Measurements from ENCODE around the gene IL20RA. TPM values are rescaled to one million over a fixed set of nuclear protein-coding genes. Genes with fewer than 3 reads are reported as not detected.

IL20RA gene
- total and polyA plus RNA-seq, 2 donors (not counting 3 experiments of a cell fraction or from before 2014, with no cell fraction given), result not detected

DNA sequence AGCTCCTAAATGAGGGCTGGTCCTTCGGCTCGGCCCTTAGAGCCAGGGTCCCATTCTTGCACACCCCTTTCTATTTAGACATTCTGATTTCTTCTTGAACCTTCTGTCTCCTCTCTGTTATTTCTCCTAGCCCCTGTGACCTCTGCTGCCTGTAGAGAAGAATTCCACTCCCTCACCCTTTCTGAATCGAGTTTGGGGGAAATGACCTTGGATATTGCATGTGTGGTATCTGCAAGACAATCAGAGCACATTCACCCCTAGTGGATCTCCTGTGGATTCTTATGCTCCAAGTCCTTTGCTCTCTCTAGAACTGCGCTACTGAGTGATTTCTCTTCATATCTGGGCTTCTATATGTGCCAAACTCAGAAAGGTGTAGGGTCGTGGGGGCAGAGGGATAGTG, 67.7 kb downstream of the IL20RA start:
- ChIA-PET POLR2A (no interaction called here), CTCF (no interaction called here)
- DNase-seq (ENCODE audit: low read depth, low spot score) (no peak), FAIRE-seq (no peak)
- H3K79me2 ChIP-seq (ENCODE audit: control insufficient read depth, insufficient read depth, low read length), result no peaks in the 10 kb centered on the region
- peaks cover 0 to 2% of the 10 kb centered on the region in 2 experiments for H3K27me3 ChIP-seq (ENCODE audit: control insufficient read depth in 2 of 2, insufficient read depth in 2 of 2, low read length in 2 of 2)
- TF ChIP-seq EZH2 (IDR thresholded peaks at IDR 0.05; ENCODE audit: borderline replicate concordance, low read depth, low read length, severe bottlenecking) (no peak), FOS (IDR thresholded peaks at IDR 0.05; ENCODE audit: borderline replicate concordance, insufficient read depth, low read length) (no peak), MYC (IDR thresholded peaks at IDR 0.05; ENCODE audit: low read depth, low read length) (no peak)
- H3K9me3 ChIP-seq (replicated peaks; ENCODE audit: control insufficient read depth, insufficient read depth, low read length), result no peaks in the 10 kb centered on the region
- H2AFZ ChIP-seq (ENCODE audit: low read depth, low read length), result no peak overlapping the region
- dilution Hi-C loops (cut with MboI; ENCODE audit: extremely low pct_ligation_motif_present, low sequenced_read_pairs) (no loop called here), intact Hi-C loops (cut with micrococcal nuclease) (no loop called here)
- H3K4me2 ChIP-seq (ENCODE audit: insufficient read depth, low read length), result no peak overlapping the region
- H3K27ac ChIP-seq (ENCODE audit: insufficient read depth, low read depth, low read length), result no peak overlapping the region
- no peak overlapping the region for H3K4me3 ChIP-seq (replicated peaks in 1 of 3; ENCODE audit: insufficient read depth in 1 of 3, low read depth in 1 of 3, low read length in 3 of 3)
- no peaks in the 10 kb centered on the region for H4K20me1 ChIP-seq (replicated peaks; ENCODE audit: control insufficient read depth, extremely low read depth, insufficient read depth, low read length)
- H3K36me3 ChIP-seq (ENCODE audit: control insufficient read depth in 2 of 2, extremely low read depth in 1 of 2, insufficient read depth in 2 of 2, low read length in 2 of 2), result no peaks in the 10 kb centered on the region
- no peaks in the 10 kb centered on the region for H3K4me1 ChIP-seq (ENCODE audit: control insufficient read depth, extremely low read depth, insufficient read depth, low read length)
- H3K9ac ChIP-seq (replicated peaks; ENCODE audit: extremely low read depth, insufficient read depth, low read length), result no peak overlapping the region
- H3K9me1 ChIP-seq (replicated peaks; ENCODE audit: control insufficient read depth, extremely low read depth, insufficient read depth, low read length), result no peaks in the 10 kb centered on the region
- no TSS peak for BruUV-seq (replicated peaks)

DNA sequence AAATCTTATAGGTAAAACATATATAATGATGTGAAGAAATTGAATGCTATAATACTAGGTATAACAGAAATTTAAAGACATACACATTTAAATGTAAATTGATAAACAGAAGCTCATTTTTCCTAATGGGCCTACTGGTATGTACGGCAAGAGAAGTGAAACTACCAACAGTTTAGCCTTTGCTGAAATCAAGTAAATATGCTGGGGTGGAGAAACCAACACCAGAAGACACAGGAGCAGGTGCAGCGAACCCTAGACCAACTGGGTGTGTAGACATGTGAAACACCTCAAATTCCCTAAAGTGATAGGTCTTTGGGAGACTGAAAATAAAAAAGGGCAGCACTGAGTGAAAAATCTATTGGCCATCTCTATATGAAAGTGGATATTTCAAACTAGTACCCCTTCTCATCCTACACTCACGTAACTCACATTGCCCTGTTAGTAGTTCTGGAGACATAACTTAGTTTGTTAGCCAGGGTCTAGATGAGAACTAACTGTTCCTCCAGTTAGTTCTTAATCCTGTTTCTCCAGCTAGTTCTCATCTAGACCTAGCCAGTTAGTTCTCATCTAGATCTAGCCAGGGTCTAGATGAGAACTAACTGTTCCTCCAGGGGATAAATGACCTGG, 69.6 kb downstream of the IL20RA start:
- H3K9ac ChIP-seq (replicated peaks; ENCODE audit: extremely low read depth, insufficient read depth, low read length), result no peak overlapping the region
- H3K4me2 ChIP-seq (ENCODE audit: insufficient read depth, low read length), result no peak overlapping the region
- intact Hi-C loops (cut with micrococcal nuclease), result no loop called here
- peaks cover 0 to 2% of the 10 kb centered on the region in 2 experiments for H3K27me3 ChIP-seq (ENCODE audit: control insufficient read depth in 2 of 2, insufficient read depth in 2 of 2, low read length in 2 of 2)
- no peaks in the 10 kb centered on the region for H3K4me1 ChIP-seq (ENCODE audit: control insufficient read depth, extremely low read depth, insufficient read depth, low read length)
- H3K27ac ChIP-seq (ENCODE audit: insufficient read depth, low read depth, low read length), result no peak overlapping the region
- H3K9me3 ChIP-seq (replicated peaks; ENCODE audit: control insufficient read depth, insufficient read depth, low read length), result no peaks in the 10 kb centered on the region
- CTCF ChIA-PET, result no interaction called here
- TF ChIP-seq FOS (IDR thresholded peaks at IDR 0.05; ENCODE audit: borderline replicate concordance, insufficient read depth, low read length) (no peak), GATA2 (IDR thresholded peaks at IDR 0.05; ENCODE audit: insufficient read depth, insufficient read length, low read depth, low read length) (no peak), POLR2A (IDR thresholded peaks at IDR 0.05; ENCODE audit: low read depth, low read length) (no peak), POLR2AphosphoS5 (IDR thresholded peaks at IDR 0.05; ENCODE audit: insufficient read depth, low read depth, low read length) (no peak), JUN (IDR thresholded peaks at IDR 0.05; ENCODE audit: borderline replicate concordance, insufficient read depth, insufficient read length, low read depth) (no peak), MYC (IDR thresholded peaks at IDR 0.05; ENCODE audit: low read depth, low read length) (no peak), EZH2 (IDR thresholded peaks at IDR 0.05; ENCODE audit: borderline replicate concordance, low read depth, low read length, severe bottlenecking) (no peak)
- TF ChIP-seq, protein P1, sequence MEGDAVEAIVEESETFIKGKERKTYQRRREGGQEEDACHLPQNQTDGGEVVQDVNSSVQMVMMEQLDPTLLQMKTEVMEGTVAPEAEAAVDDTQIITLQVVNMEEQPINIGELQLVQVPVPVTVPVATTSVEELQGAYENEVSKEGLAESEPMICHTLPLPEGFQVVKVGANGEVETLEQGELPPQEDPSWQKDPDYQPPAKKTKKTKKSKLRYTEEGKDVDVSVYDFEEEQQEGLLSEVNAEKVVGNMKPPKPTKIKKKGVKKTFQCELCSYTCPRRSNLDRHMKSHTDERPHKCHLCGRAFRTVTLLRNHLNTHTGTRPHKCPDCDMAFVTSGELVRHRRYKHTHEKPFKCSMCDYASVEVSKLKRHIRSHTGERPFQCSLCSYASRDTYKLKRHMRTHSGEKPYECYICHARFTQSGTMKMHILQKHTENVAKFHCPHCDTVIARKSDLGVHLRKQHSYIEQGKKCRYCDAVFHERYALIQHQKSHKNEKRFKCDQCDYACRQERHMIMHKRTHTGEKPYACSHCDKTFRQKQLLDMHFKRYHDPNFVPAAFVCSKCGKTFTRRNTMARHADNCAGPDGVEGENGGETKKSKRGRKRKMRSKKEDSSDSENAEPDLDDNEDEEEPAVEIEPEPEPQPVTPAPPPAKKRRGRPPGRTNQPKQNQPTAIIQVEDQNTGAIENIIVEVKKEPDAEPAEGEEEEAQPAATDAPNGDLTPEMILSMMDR (IDR thresholded peaks at IDR 0.05; ENCODE audit: extremely low read depth in 1 of 2, insufficient read depth in 1 of 2, low read depth in 1 of 2, low read length in 2 of 2), result no peak
- TF ChIP-seq, protein P2, sequence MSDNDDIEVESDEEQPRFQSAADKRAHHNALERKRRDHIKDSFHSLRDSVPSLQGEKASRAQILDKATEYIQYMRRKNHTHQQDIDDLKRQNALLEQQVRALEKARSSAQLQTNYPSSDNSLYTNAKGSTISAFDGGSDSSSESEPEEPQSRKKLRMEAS (IDR thresholded peaks at IDR 0.05; ENCODE audit: insufficient read depth, insufficient read length), result no peak
- BruUV-seq (replicated peaks), result no TSS peak
- FAIRE-seq, result no peak
- no peak overlapping the region for H3K4me3 ChIP-seq (replicated peaks in 1 of 3; ENCODE audit: insufficient read depth in 1 of 3, low read depth in 1 of 3, low read length in 3 of 3)
- H3K9me1 ChIP-seq (replicated peaks; ENCODE audit: control insufficient read depth, extremely low read depth, insufficient read depth, low read length), result no peaks in the 10 kb centered on the region
- no peak overlapping the region for H2AFZ ChIP-seq (ENCODE audit: low read depth, low read length)
- no peak for DNase-seq (ENCODE audit: low read depth, low spot score)
- POLR2A ChIA-PET, result no interaction called here
- H3K36me3 ChIP-seq (ENCODE audit: control insufficient read depth in 2 of 2, extremely low read depth in 1 of 2, insufficient read depth in 2 of 2, low read length in 2 of 2), result no peaks in the 10 kb centered on the region
- no peaks in the 10 kb centered on the region for H3K79me2 ChIP-seq (ENCODE audit: control insufficient read depth, insufficient read depth, low read length)
- dilution Hi-C loops (cut with MboI; ENCODE audit: extremely low pct_ligation_motif_present, low sequenced_read_pairs), result no loop called here
- no peaks in the 10 kb centered on the region for H4K20me1 ChIP-seq (replicated peaks; ENCODE audit: control insufficient read depth, extremely low read depth, insufficient read depth, low read length)

All from endothelial cell of umbilical vein (primary cell).